HL-60/S4 (cell line): ENCODE data around the gene CLEC2A.
"Not testable (repeated sequence)": the region's sequence is repeated elsewhere in the genome, so short reads cannot be mapped to it uniquely, and the experiment has no call there.

Experiments
- in situ Hi-C: fragments of 300-500 bp; cut with MboI; formaldehyde crosslinking; loops from 2 replicates; pipeline ENCODE4 v1.14.3; 2022; ENCODE audit warnings: low sequenced_read_pairs

Gene CLEC2A

DNA sequence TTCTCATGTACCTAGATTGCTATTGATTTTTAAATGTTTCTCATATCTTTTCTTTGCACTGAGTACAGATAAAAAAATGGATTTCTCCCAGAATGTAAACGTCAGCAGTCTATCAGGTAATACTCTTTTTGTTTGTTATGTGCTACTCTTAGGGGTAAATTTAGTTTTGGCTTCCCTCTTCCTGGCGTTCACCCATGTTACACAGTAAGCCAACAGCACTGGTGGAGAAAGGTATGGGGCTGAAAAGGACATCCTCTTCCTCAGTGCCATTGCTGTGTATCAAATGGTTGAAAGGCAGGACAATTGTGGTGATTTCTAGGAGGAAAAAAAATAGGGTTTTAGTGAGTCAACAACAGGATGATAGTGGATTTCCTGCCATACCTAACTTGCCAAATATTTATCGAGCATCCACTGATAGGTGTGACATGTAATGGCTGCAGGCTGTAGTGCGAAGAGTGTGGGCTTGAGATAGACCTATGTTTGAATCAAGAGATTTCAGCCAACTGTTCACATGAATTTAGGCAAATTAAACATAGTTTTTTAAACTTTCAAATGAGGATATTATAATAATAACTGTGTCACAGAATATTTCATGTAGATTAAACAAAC, 43.4 kb downstream of the CLEC2A start:
- in situ Hi-C loops: no loop called here

DNA sequence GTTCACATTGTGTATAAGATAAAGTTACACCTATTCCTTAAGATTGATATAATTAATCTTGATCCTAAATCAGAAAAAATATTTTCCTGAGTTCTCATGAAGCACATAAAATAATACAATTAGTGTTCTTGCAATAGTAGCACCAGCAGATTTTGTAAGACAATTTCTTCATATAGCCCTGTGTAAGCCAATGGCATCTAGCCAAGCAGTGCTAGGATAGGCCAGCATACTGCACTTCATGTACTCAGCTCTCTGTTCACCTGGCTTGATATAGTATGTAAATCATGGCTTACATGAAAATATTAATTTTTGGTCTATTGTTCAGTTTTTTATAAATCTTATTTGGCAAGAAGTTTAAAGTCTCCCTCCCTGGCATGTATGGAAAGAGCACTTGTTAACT, 49.0 kb downstream of the CLEC2A start:
- in situ Hi-C loops: no loop called here

DNA sequence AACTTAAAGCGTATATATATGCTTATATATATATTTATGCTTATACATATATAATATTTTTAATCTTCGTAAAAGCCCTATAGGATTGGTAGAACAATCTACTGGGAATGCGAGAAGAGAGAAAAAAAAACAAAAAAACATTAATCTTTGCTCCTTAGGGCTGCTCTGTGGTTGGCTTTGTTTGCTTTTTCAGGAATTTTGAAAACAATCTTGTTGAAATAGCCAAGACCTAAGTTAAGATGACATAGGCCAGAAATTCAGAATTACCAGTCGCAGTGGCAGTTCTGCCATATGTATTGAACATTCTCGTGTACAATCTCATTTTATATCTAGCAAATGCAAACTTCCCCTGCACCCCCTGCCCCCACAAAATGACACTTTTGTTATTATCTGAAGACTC, 50.2 kb downstream of the CLEC2A start:
- in situ Hi-C loops: no loop called here

DNA sequence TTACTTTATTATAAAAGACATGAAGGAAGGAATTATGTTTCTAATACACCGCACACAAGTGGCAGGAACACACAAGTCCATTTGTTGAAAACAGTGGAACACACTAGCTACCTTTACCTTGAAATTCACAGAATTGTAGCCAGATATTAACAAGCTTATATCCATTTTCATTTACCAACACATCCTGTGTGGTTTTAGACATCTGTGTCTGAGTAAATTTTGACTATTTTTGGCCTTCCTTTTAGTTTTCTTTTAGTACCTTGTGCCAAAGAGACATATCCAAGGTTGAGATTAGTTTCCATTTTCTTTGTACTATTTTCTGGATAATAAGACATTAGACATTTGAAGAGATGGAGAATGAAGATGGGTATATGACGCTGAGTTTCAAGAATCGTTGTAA, 50.9 kb downstream of the CLEC2A start, which contains the start of gene KLRF2:
KLRF2 (plus strand) TSS at position 244 of the 400 bp plus-strand sequence; CDS start at position 351, 107 bp downstream.
- in situ Hi-C loops: no loop called here

DNA sequence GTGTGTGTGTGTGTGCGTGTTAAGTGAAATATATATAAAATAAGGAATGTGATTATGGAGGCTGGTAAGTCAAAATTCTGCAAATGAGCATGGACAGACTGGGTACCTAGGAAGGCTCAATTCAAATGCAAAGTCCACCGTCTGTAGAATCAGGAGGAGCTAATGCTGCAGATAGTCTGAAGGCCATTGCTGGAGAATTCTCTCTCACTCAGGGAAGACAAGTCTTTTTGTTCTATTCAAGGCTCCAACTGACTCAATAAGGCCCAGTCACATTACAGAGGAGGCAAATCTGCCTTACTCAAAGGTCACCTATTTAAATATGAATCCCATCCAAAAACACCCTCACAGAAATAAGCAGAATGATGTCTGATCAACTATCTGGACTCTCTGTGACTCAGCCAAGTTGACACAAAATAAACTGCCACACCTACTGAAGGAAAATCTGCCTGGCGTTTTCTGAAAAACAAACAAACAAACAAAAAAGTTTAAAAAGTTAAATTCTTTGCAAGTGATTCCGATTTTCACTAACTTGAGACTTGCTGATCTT, 51.6 kb downstream of the CLEC2A start:
- in situ Hi-C loops: no loop called here

DNA sequence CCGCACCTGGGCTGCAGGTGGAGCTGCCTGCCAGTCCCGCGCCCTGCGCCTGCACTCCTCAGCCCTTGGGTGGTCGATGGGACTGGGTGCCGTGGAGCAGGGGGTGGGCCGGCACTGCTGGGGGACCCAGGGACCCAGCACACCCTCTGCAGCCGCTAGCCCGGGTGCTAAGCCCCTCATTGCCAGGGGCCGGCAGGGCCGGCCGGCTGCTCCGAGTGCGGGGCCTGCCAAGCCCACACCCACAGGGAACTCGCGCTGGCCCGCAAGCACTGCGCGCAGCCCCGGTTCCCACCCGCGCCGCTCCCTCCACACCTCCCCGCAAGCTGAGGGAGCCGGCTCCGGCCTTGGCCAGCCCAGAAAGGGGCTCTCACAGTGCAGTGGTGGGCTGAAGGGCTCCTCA, 56.0 kb downstream of the CLEC2A start:
- in situ Hi-C loops: not testable (repeated sequence)

DNA sequence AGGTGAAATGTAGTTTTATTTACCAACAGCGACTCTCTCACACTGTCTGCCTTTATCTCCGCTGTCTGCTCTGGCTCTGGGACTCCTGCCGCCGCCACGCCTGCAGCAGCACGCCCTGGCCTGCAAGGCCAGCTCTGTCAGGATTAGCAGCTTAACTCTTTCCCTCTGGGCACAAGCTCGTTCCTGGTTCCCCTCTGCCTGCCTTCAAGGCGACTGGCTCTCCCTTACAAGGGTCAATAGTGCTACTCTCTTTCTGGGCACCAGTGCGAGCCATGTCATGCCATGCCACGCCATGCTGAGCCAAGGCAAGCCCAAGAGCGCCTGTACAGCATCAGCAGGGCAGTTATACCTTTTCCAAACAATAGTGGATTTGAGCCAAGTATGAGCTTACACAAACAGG, 59.4 kb downstream of the CLEC2A start:
- in situ Hi-C loops: no loop called here

DNA sequence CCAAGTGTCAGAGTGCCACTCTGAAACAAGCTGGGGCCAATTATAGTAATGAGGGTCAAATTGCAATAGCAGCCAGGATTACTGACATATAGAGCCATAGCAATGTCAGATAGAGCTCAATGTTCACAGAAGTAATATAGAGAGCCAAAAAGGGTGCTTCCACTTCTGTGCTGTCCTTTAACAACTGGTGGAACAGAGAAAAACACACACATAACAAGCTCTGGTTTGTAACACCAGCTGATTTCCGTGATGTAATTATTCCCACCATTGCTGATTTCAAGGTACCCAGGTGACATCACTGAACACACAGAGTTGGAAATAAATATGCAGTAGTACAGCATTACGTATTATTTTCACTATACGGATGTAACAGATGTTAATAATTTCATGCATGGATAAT, 60.0 kb downstream of the CLEC2A start:
- in situ Hi-C loops: no loop called here

DNA sequence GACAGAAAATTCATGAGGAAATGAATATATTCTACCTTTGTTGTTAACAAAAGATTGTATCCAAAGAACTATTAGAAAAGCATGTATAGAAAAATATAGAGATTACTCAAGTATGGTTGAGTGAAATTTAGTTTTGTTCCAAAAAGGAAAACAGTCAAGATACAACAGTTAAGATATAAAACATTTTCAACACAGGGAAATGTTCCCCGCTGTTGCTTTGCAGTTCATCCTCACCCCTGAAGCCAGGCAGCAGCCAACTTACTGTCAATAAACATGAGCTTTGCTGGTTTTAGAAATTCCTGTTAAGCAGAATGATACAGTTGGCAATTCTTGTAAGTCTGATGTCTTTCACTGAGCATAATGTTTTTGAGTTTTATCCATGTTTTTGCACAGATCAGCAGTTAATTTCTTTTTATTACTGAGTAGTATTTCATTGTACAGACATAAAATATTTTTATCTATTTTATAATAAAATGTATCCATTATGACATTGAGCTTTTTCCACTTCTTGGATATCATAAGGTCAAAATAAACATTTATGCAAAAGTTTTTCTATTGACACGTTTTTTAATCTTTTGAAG, 61.8 kb downstream of the CLEC2A start:
- in situ Hi-C loops: no loop called here

DNA sequence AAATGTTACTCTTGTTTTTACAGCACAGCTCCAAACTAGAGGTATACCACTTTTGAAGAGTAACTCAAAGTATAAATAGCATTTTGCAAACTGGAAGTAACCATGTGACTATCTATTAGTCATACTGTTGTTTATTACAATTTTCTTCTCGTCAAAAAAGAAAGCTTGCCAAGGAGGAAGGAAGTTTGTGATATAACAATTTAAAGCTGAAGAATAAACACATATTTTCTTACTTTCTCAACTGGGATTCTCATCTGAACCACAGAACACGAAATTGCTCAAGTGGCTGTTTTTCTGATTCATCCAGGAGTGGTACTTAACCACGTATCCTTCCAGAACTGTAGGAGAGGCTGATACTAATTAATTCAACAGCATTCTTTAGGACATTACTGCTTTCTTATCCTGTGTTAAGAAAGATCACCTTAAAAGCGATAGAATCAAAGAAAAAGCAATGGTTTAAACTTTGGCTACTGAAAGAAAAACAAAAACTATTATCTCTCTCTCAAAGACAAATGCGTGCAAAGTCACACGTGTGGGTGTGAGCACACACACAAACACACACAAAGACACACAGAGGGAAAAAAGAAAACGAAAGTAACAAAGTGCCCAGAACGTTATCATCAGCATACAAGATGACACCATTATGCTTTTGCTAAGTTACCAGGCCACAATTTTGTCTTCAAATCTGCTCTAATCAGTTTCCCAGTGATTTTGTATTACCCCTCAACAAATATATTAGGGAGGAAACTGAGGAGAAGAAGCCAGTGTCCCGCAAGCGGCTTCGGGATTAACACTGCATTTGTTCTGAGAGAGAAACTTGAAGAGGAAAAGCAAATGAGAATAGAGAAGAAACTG, 62.6 kb downstream of the CLEC2A start, which contains the start of gene CLEC2B:
CLEC2B (minus strand) TSS at position 48 of the 855 bp plus-strand sequence.
- in situ Hi-C loops: no loop called here

DNA sequence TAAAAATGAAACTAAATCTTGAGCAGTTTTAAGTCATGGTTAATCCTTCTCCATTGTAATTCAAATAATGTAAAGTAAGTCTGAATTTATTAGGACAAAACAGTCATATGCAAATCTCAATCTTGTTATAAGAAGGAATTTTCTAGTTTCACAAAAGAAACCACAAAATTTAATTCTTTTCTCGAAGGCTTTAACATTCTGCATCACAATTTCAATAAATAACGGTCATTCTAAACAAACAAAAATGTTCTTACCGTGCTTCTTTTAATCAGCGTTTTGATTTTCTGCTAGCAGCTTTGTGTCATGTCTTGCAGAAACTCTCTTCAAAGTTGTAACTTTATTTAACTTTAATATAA, 63.2 kb downstream of the CLEC2A start:
- in situ Hi-C loops: no loop called here

DNA sequence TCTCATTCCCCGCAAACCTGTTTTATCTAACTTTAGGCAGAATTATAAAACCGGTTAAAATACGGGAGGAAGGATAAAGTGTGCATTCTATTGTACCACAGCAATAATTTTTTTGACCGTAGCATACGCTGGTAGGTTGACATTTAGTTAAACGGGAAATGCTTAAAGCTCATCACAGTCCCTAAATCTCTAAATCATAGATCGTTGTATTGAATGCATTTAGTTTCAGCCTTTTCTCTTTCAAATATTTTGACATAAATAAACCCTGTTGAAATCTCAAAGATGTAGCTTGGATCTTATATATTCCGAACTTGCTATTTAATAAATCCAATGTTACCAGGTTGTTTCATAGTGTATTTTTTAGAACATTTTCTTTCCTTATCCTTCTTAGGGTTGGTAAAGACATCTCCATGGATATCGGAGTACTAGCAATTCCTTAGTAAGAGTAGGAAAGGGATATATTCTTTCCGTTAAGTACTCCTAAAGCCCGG, 63.8 kb downstream of the CLEC2A start:
- in situ Hi-C loops: no loop called here

DNA sequence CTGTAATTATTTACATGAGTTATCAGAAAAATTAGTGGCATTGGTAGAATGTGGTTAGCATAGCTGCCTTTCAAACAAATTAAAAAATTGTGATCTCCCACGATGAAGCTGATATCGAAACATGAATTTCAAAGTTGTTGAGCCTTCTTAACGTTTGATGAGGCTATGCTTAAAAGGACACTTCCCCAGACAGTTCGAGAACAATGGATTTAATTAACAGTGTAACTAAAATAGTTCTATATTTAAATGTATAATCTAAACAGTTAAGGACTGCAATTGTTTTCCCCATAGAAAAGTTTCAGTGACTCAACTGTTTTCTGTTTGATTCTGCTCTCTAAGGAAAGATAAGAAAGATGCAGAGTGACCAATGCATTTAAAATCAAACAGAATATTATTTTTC, 64.6 kb downstream of the CLEC2A start:
- in situ Hi-C loops: no loop called here

DNA sequence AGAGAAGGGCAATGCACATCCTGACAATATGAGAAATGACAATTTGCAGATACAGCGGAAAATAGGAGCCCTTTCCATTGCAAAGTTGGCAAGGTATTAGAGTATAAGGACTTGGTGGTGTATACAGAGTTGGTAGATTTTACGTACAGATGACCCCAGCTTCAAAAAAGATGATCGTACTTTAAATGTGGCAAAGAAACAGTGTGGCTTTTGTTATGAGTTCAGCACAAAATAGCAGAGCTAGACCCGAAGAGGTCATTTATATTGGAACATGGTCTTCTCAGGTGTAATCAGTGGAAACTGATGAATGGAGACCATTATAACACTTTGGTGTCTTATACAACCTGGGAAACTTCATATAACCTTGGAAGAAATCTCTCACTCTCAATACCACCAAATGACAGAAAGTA, 65.3 kb downstream of the CLEC2A start:
- in situ Hi-C loops: no loop called here

DNA sequence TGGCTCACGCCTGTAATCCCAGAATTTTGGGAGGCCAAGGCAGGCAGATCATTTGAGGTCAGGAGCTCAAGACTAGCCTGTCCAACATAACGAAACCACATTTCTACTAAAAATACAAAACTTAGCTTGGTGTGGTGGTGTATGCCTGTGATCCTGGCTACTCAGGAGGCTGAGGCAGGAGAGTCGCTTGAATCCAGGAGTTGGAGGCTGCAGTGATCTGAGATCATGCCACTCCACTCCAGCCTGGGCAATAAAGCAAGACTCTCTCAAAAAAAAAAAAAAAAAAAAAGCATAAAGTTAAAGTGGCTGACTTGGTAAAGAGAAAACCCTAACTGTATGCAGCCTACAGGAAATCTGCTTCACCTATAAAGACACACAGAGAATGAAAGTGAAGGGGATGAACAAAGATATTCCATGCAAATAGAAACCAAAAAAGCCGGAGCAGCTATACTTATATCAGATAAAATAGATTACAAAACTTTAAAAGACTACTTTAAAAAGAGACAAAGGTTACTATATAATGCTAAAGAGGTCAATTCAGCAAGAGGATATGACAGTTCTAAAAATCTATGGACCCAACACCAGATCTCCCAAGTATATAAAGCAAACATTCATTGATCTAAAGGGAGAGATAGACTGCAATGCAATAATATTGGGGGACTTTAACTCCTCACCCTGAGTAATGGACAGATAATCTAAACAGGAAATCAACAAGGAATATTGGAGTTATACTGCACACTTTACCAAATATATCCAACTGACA, 67.1 kb downstream of the CLEC2A start:
- in situ Hi-C loops: no loop called here
